GM23338 (cell line): Measurements from ENCODE around the gene TMEM30A. TPM values are rescaled to one million over a fixed set of nuclear protein-coding genes. Genes with fewer than 3 reads are reported as not detected.

Source experiments
- ATAC-seq: fragments of 200-7000 bp; cut with Tn5 transposase; 3 replicates; pipeline ENCODE4 v1.9.1; 2020
- DNase-seq: peaks from one replicate; pipeline ENCODE4 v3.0.0-alpha.2; 2015; ENCODE audit warnings: low spot score
- H2AFZ ChIP-seq: fragments of 200-600 bp; sonication (generic); 2 replicates; pipeline ENCODE4 v1.8.0; 2016; ENCODE audit warnings: antibody characterized with exemption, mild to moderate bottlenecking, moderate library complexity
- H3F3A ChIP-seq: fragments of 200-600 bp; sonication (generic); replicated peaks from 2 replicates; pipeline ENCODE4 v1.8.0; 2017; ENCODE audit warnings: antibody characterized with exemption, mixed run types, low read depth
- H3K27ac ChIP-seq: fragments of 200-600 bp; sonication (generic); 2 replicates; pipeline ENCODE4 v1.6.1; 2016; ENCODE audit warnings: low read depth
- H3K27me3 ChIP-seq: fragments of 200-600 bp; sonication (generic); 2 replicates; pipeline ENCODE4 v1.8.0; 2016; ENCODE audit warnings: mild to moderate bottlenecking, mixed run types, moderate library complexity; ENCODE audit not compliant: insufficient read depth
- H3K36me3 ChIP-seq: fragments of 200-600 bp; sonication (generic); 2 replicates; pipeline ENCODE4 v1.8.0; 2016; ENCODE audit warnings: mild to moderate bottlenecking; ENCODE audit not compliant: insufficient read depth
- H3K4me1 ChIP-seq: fragments of 200-600 bp; sonication (generic); 2 replicates; pipeline ENCODE4 v1.8.0; 2016; ENCODE audit warnings: mild to moderate bottlenecking, moderate library complexity; ENCODE audit not compliant: insufficient read depth
- H3K4me2 ChIP-seq: fragments of 200-600 bp; sonication (generic); 2 replicates; pipeline ENCODE4 v1.7.1; 2017; ENCODE audit warnings: mixed run types
- H3K4me3 ChIP-seq: fragments of 200-600 bp; sonication (generic); 2 replicates; pipeline ENCODE4 v1.6.1; 2016; ENCODE audit warnings: mixed run types
- H3K79me2 ChIP-seq: fragments of 200-600 bp; sonication (generic); replicated peaks from 2 replicates; pipeline ENCODE4 v1.8.0; 2017; ENCODE audit warnings: mild to moderate bottlenecking; ENCODE audit not compliant: insufficient read depth
- H3K9me2 ChIP-seq: fragments of 200-600 bp; sonication (generic); 2 replicates; pipeline ENCODE4 v1.8.0; 2017; ENCODE audit not compliant: insufficient read depth
- H4K20me1 ChIP-seq: fragments of 200-600 bp; sonication (generic); replicated peaks from 2 replicates; pipeline ENCODE4 v1.8.0; 2017; ENCODE audit warnings: mild to moderate bottlenecking; ENCODE audit not compliant: insufficient read depth
- H3K27ac Mint-ChIP-seq: 2 replicates; pipeline ENCODE4 v1.8.0; 2020; ENCODE audit warnings: inconsistent platforms, mild to moderate bottlenecking, moderate library complexity, mixed read lengths
- H3K27me3 Mint-ChIP-seq: 3 replicates; pipeline ENCODE4 v1.8.0; 2022; ENCODE audit warnings: low read depth, mild to moderate bottlenecking, moderate library complexity, mixed read lengths, inconsistent platforms; ENCODE audit not compliant: insufficient read depth, poor library complexity
- H3K36me3 Mint-ChIP-seq: 3 replicates; pipeline ENCODE4 v1.8.0; 2021; ENCODE audit warnings: low read depth, mild to moderate bottlenecking, inconsistent platforms, moderate library complexity, mixed read lengths
- H3K4me1 Mint-ChIP-seq: 3 replicates; pipeline ENCODE4 v1.8.0; 2020; ENCODE audit warnings: mild to moderate bottlenecking, inconsistent platforms, mixed read lengths
- H3K4me3 Mint-ChIP-seq: 3 replicates; pipeline ENCODE4 v1.8.0; 2021; ENCODE audit warnings: moderate library complexity, mild to moderate bottlenecking, inconsistent platforms, mixed read lengths
- H3K9me3 Mint-ChIP-seq: 3 replicates; pipeline ENCODE4 v1.8.0; 2020; ENCODE audit warnings: moderate library complexity, mild to moderate bottlenecking, inconsistent platforms, mixed read lengths
- CREB1 ChIP-seq: fragments of 250-450 bp; sonication (Bioruptor Pico); IDR thresholded peaks from 2 replicates; pipeline ENCODE4 v1.5.0; 2020; ENCODE audit warnings: low read depth, mild to moderate bottlenecking, moderate library complexity
- CTCF ChIP-seq, 2 experiments: fragments of 200-600 bp in 1 of 2; sonication (generic) in 1 of 2; conservative IDR thresholded peaks; 2 replicates each; pipeline versions ENCODE4 v1.5.1 to v1.6.1; 2016 to 2017; ENCODE audit warnings: antibody characterized with exemption in 2 of 2, low read depth in 2 of 2, mild to moderate bottlenecking in 2 of 2, moderate library complexity in 1 of 2
- EZH2phosphoT487 ChIP-seq: fragments of 200-600 bp; sonication (generic); IDR thresholded peaks from one replicate; pipeline ENCODE4 v1.8.1; 2018; ENCODE audit warnings: antibody characterized with exemption; ENCODE audit not compliant: unreplicated experiment
- POLR2AphosphoS5 ChIP-seq: IDR thresholded peaks from 2 replicates; pipeline ENCODE4 v1.6.1; 2016; ENCODE audit warnings: antibody characterized with exemption, low read depth
- REST ChIP-seq: IDR thresholded peaks from one replicate; pipeline ENCODE4 v1.6.1; 2018; ENCODE audit warnings: antibody characterized with exemption; ENCODE audit not compliant: unreplicated experiment
- ZNF114 ChIP-seq: fragments of 250-450 bp; sonication (Bioruptor Pico); IDR thresholded peaks from 2 replicates; pipeline ENCODE4 v1.5.0; 2020; ENCODE audit warnings: mild to moderate bottlenecking, moderate library complexity
- polyA plus RNA-seq: library from polyadenylated mRNA; unstranded; fragments of >200 nt; fragmentation: Nextera tagmentation; extraction: Ambion mirVana; gene quantifications from 2 replicates; pipeline ENCODE4 v1.2.1, GENCODE V29; 2016
- total RNA-seq: library from RNA; depleted of rRNA; stranded (reverse); fragments of >200 nt; shearing (Covaris generic); gene quantifications from 2 replicates; pipeline ENCODE4 v1.2.3, GENCODE V29; 2014

The TMEM30A gene
- total and polyA plus RNA-seq, 2 experiments from 2014 or later = 61.7 to 99.9 TPM

GRCh38 chr6:75267461-75267860 is 17.1 kb downstream of the TMEM30A start:
- peak overlapping the region; percentile 13; the same call in 1 of the 2 replicates for H3K4me3 ChIP-seq
- peaks cover 9% of the 10 kb centered on the region for H3K9me3 Mint-ChIP-seq
- peaks cover 25% of the 10 kb centered on the region for H3K4me1 Mint-ChIP-seq
- TF ChIP-seq EZH2phosphoT487 (no peak), ZNF114 (CRISPR knock-in tag) (no peak)
- H3K4me2 ChIP-seq = peak overlapping the region; percentile 22
- no peaks in the 10 kb centered on the region for H3K27me3 ChIP-seq
- DNase-seq (no peak), ATAC-seq (no peak)
- H3K36me3 ChIP-seq = no peaks in the 10 kb centered on the region
- no peak overlapping the region for H2AFZ ChIP-seq
- peak overlapping the region; percentile 70; the same call in 1 of the 2 replicates for H3K27ac Mint-ChIP-seq
- H3F3A ChIP-seq = no peaks in the 10 kb centered on the region
- H3K4me3 Mint-ChIP-seq = 0 out of 3 replicates have a peak overlapping the region, but pooled peaks have one; percentile 8
- peak overlapping the region; percentile 70 for H3K27ac ChIP-seq
- peaks cover 33% of the 10 kb centered on the region for H3K36me3 Mint-ChIP-seq
- H3K4me1 ChIP-seq = peaks cover 24% of the 10 kb centered on the region
- H4K20me1 ChIP-seq = no peaks in the 10 kb centered on the region
- H3K9me2 ChIP-seq = 0 out of 2 replicates have a peak, but pooled peaks cover 4% of the 10 kb centered on the region
- H3K27me3 Mint-ChIP-seq = no peaks in the 10 kb centered on the region
- H3K79me2 ChIP-seq = peaks cover 76% of the 10 kb centered on the region

- Histone ChIP-seq H4K20me1 (no peaks in the 10 kb centered on the region), H3K79me2 (peaks cover 71% of the 10 kb centered on the region), H2AFZ (no peak overlapping the region), H3K4me1 (peaks cover 24% of the 10 kb centered on the region), H3K9me2 (0 out of 2 replicates have a peak, but pooled peaks cover 4% of the 10 kb centered on the region), H3K27ac (no peak overlapping the region), H3F3A (no peaks in the 10 kb centered on the region), H3K4me3 (no peak overlapping the region), H3K27me3 (no peaks in the 10 kb centered on the region), H3K36me3 (no peaks in the 10 kb centered on the region), H3K4me2 (peak overlapping the region; percentile 22)
- ATAC-seq = peak; percentile 36; the same call in 2 of the 3 replicates
- Mint-ChIP-seq H3K4me1 (peaks cover 25% of the 10 kb centered on the region), H3K27me3 (no peaks in the 10 kb centered on the region), H3K9me3 (peaks cover 4% of the 10 kb centered on the region; the same call in 2 of the 3 replicates), H3K27ac (no peak overlapping the region), H3K36me3 (peaks cover 26% of the 10 kb centered on the region), H3K4me3 (no peak overlapping the region; the same call in 2 of the 3 replicates)
- no peak for TF ChIP-seq ZNF114 (CRISPR knock-in tag)
- peak; percentile 61 to 91 for TF ChIP-seq CTCF (conservative IDR thresholded peaks at IDR 0.05; ENCODE audit: low read depth in 2 of 2)
- no peak for TF ChIP-seq CREB1
- TF ChIP-seq POLR2AphosphoS5 = no peak
- no peak for TF ChIP-seq EZH2phosphoT487
- DNase-seq = peak; percentile 71
These were observed 17.8 kb downstream of the TMEM30A start for GRCh38 chr6:75266716-75267291.

GRCh38 chr6:75263401-75263750 is 21.2 kb downstream of the TMEM30A start:
- DNase-seq = no peak
- no peaks in the 10 kb centered on the region for H3K27me3 Mint-ChIP-seq
- no peaks in the 10 kb centered on the region for H3K27me3 ChIP-seq
- peaks cover 15% of the 10 kb centered on the region for H3K36me3 Mint-ChIP-seq
- H3K4me3 Mint-ChIP-seq = no peak overlapping the region
- H3K79me2 ChIP-seq = peaks cover 38% of the 10 kb centered on the region
- H3K4me2 ChIP-seq = no peak overlapping the region
- peaks cover 6% of the 10 kb centered on the region; the same call in 1 of the 2 replicates for H3K36me3 ChIP-seq
- no peaks in the 10 kb centered on the region for H3K9me2 ChIP-seq
- no peak overlapping the region for H2AFZ ChIP-seq
- H3K27ac ChIP-seq = no peak overlapping the region
- H3K27ac Mint-ChIP-seq = no peak overlapping the region
- H3K4me1 Mint-ChIP-seq = peaks cover 16% of the 10 kb centered on the region; the same call in 2 of the 3 replicates
- no peaks in the 10 kb centered on the region for H3F3A ChIP-seq
- no peaks in the 10 kb centered on the region for H3K9me3 Mint-ChIP-seq
- no peak overlapping the region for H3K4me3 ChIP-seq
- no peaks in the 10 kb centered on the region for H4K20me1 ChIP-seq
- ATAC-seq = no peak
- peaks cover 12% of the 10 kb centered on the region for H3K4me1 ChIP-seq
- TF ChIP-seq ZNF114 (CRISPR knock-in tag) (no peak), CREB1 (no peak), REST (no peak)
